PFSK-1 (cell line): ENCODE data around the gene RNF121.

Experiments
- POLR2AphosphoS5 ChIP-seq: IDR thresholded peaks from 2 replicates; pipeline ENCODE4 v1.6.1; 2012; ENCODE audit warnings: low read depth, mild to moderate bottlenecking, control low read depth, low read length, moderate library complexity
- SIN3A ChIP-seq: IDR thresholded peaks from 2 replicates; pipeline ENCODE4 v1.6.1; 2012; ENCODE audit warnings: mild to moderate bottlenecking, low read length, moderate library complexity, borderline replicate concordance; ENCODE audit not compliant: insufficient read depth
- TAF1 ChIP-seq: IDR thresholded peaks from 2 replicates; pipeline ENCODE4 v1.6.1; 2012; ENCODE audit warnings: low read length, control low read depth, borderline replicate concordance; ENCODE audit not compliant: insufficient read depth
- TF ChIP-seq, protein P1 (sequence below), 2 experiments: IDR thresholded peaks; 2 replicates each; pipeline versions ENCODE4 v1.6.1 to v1.8.0; 2011 to 2012; ENCODE audit warnings: low read depth in 2 of 2, low read length in 2 of 2, control low read depth in 1 of 2, inconsistent platforms in 1 of 2, mild to moderate bottlenecking in 1 of 2, moderate library complexity in 1 of 2; ENCODE audit not compliant: insufficient read depth in 1 of 2

DNA sequence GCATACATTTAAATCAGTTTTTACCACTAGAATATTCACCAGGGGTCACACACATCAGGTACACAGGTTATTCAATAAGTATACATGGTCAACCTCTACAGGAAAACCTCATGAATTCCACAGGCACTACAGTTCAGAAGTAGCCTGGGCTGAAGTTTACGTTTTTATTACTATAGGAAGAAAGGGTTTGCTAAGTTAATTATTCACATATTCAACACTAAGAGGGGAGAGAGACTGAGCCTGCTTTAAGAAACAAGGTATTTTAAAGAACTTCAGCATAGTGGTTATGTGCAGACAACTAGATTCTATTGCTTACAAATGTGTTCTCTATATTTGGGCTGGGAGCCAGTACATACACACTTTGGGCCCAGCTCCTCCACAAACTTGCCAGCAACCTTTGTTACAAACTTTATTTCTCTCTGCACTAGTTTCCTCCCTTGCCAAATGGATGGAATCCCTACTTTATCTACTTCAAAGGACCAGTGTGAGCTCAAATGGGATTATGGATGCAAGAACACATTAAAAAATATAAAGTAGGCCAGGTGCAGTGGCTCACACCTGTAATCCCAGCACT is 101.7 kb downstream of the RNF121 start:
- TF ChIP-seq POLR2AphosphoS5 (no peak), TAF1 (no peak), SIN3A (no peak)
- TF ChIP-seq, protein P1, sequence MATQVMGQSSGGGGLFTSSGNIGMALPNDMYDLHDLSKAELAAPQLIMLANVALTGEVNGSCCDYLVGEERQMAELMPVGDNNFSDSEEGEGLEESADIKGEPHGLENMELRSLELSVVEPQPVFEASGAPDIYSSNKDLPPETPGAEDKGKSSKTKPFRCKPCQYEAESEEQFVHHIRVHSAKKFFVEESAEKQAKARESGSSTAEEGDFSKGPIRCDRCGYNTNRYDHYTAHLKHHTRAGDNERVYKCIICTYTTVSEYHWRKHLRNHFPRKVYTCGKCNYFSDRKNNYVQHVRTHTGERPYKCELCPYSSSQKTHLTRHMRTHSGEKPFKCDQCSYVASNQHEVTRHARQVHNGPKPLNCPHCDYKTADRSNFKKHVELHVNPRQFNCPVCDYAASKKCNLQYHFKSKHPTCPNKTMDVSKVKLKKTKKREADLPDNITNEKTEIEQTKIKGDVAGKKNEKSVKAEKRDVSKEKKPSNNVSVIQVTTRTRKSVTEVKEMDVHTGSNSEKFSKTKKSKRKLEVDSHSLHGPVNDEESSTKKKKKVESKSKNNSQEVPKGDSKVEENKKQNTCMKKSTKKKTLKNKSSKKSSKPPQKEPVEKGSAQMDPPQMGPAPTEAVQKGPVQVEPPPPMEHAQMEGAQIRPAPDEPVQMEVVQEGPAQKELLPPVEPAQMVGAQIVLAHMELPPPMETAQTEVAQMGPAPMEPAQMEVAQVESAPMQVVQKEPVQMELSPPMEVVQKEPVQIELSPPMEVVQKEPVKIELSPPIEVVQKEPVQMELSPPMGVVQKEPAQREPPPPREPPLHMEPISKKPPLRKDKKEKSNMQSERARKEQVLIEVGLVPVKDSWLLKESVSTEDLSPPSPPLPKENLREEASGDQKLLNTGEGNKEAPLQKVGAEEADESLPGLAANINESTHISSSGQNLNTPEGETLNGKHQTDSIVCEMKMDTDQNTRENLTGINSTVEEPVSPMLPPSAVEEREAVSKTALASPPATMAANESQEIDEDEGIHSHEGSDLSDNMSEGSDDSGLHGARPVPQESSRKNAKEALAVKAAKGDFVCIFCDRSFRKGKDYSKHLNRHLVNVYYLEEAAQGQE (IDR thresholded peaks at IDR 0.05; ENCODE audit: insufficient read depth in 1 of 2, low read depth in 2 of 2, low read length in 2 of 2), result no peak
